GM23338 (cell line): ENCODE measurements around the gene ANO1.

ENCODE experiments used
- CREB1 ChIP-seq: fragments of 250-450 bp; sonication (Bioruptor Pico); IDR thresholded peaks from 2 replicates; pipeline ENCODE4 v1.5.0; 2020; ENCODE audit warnings: low read depth, mild to moderate bottlenecking, moderate library complexity
- CTCF ChIP-seq, 2 experiments: fragments of 200-600 bp in 1 of 2; sonication (generic) in 1 of 2; conservative IDR thresholded peaks; 2 replicates each; pipeline versions ENCODE4 v1.5.1 to v1.6.1; 2016 to 2017; ENCODE audit warnings: antibody characterized with exemption in 2 of 2, low read depth in 2 of 2, mild to moderate bottlenecking in 2 of 2, moderate library complexity in 1 of 2
- ETS1 ChIP-seq: IDR thresholded peaks from 2 replicates; pipeline ENCODE4 v1.6.1; 2016; ENCODE audit warnings: antibody characterized with exemption
- EZH2 ChIP-seq: fragments of 200-600 bp; sonication (generic); IDR thresholded peaks from one replicate; pipeline ENCODE4 v1.8.0; 2017; ENCODE audit warnings: antibody characterized with exemption, mild to moderate bottlenecking, low read depth; ENCODE audit not compliant: unreplicated experiment
- EZH2phosphoT487 ChIP-seq: fragments of 200-600 bp; sonication (generic); IDR thresholded peaks from one replicate; pipeline ENCODE4 v1.8.1; 2018; ENCODE audit warnings: antibody characterized with exemption; ENCODE audit not compliant: unreplicated experiment
- JUNB ChIP-seq: IDR thresholded peaks from one replicate; pipeline ENCODE4 v1.6.1; 2016; ENCODE audit warnings: antibody characterized with exemption; ENCODE audit not compliant: unreplicated experiment
- NANOG ChIP-seq: IDR thresholded peaks from 2 replicates; pipeline ENCODE4 v1.6.1; 2016; ENCODE audit warnings: antibody characterized with exemption, borderline replicate concordance
- POLR2AphosphoS5 ChIP-seq: IDR thresholded peaks from 2 replicates; pipeline ENCODE4 v1.6.1; 2016; ENCODE audit warnings: antibody characterized with exemption, low read depth
- REST ChIP-seq: IDR thresholded peaks from one replicate; pipeline ENCODE4 v1.6.1; 2018; ENCODE audit warnings: antibody characterized with exemption; ENCODE audit not compliant: unreplicated experiment
- STAT1 ChIP-seq: IDR thresholded peaks from one replicate; pipeline ENCODE4 v1.6.1; 2016; ENCODE audit warnings: antibody characterized with exemption; ENCODE audit not compliant: unreplicated experiment

- no peak for TF ChIP-seq CTCF (conservative IDR thresholded peaks at IDR 0.05; ENCODE audit: low read depth in 2 of 2)
- no peak for TF ChIP-seq EZH2
- no peak for TF ChIP-seq POLR2AphosphoS5
- TF ChIP-seq EZH2phosphoT487 = no peak
- no peak for TF ChIP-seq REST
- TF ChIP-seq ETS1 = no peak
- TF ChIP-seq JUNB = no peak
- TF ChIP-seq CREB1 (CRISPR knock-in tag) = no peak
- no peak for TF ChIP-seq STAT1
- TF ChIP-seq NANOG = no peak
Measured at GRCh38 chr11:70111269-70112016, 33.3 kb downstream of the ANO1 start.
